Hepatocyte (in vitro differentiated cells): Measurements from ENCODE around the gene DAAM2. TPM values are rescaled to one million over a fixed set of nuclear protein-coding genes. Genes with fewer than 3 reads are reported as not detected.

Experiments
- DNase-seq: peaks from one replicate; pipeline ENCODE4 v3.0.0-alpha.2; 2016; ENCODE audit warnings: low spot score
- H2AFZ ChIP-seq: fragments of 200-600 bp; sonication (generic); 2 replicates; pipeline ENCODE4 v1.6.0; 2016; ENCODE audit warnings: antibody characterized with exemption, mild to moderate bottlenecking
- H3K27ac ChIP-seq: fragments of 200-600 bp; sonication (generic); 2 replicates; pipeline ENCODE4 v1.5.1; 2016; ENCODE audit warnings: mild to moderate bottlenecking
- H3K27me3 ChIP-seq: fragments of 200-600 bp; sonication (generic); 2 replicates; pipeline ENCODE4 v1.6.1; 2016
- H3K36me3 ChIP-seq: fragments of 200-600 bp; sonication (generic); replicated peaks from 2 replicates; pipeline ENCODE4 v1.5.1; 2016; ENCODE audit warnings: low read depth; ENCODE audit not compliant: insufficient read depth
- H3K4me1 ChIP-seq: fragments of 200-600 bp; sonication (generic); 2 replicates; pipeline ENCODE4 v1.5.1; 2016; ENCODE audit warnings: mild to moderate bottlenecking, moderate library complexity; ENCODE audit not compliant: insufficient read depth
- H3K4me2 ChIP-seq: fragments of 200-600 bp; sonication (generic); 2 replicates; pipeline ENCODE4 v1.6.0; 2016
- H3K4me3 ChIP-seq: fragments of 200-600 bp; sonication (generic); 2 replicates; pipeline ENCODE4 v1.5.1; 2016; ENCODE audit warnings: mild to moderate bottlenecking
- H3K79me2 ChIP-seq: fragments of 200-600 bp; sonication (generic); 2 replicates; pipeline ENCODE4 v1.6.0; 2017; ENCODE audit warnings: mild to moderate bottlenecking
- H3K9me2 ChIP-seq: fragments of 200-600 bp; sonication (generic); replicated peaks from 2 replicates; pipeline ENCODE4 v1.6.0; 2017; ENCODE audit warnings: mild to moderate bottlenecking; ENCODE audit not compliant: insufficient read depth
- H3K9me3 ChIP-seq: fragments of 200-600 bp; sonication (generic); 2 replicates; pipeline ENCODE4 v1.5.1; 2016; ENCODE audit warnings: low read depth, mild to moderate bottlenecking
- H4K20me1 ChIP-seq: fragments of 200-600 bp; sonication (generic); 2 replicates; pipeline ENCODE4 v1.6.0; 2016; ENCODE audit warnings: mild to moderate bottlenecking; ENCODE audit not compliant: insufficient read depth, poor library complexity, severe bottlenecking
- CTCF ChIP-seq: fragments of 200-600 bp; sonication (generic); IDR thresholded peaks from 2 replicates; pipeline ENCODE4 v1.5.1; 2016; ENCODE audit warnings: antibody characterized with exemption, mild to moderate bottlenecking; ENCODE audit not compliant: poor library complexity
- EZH2 ChIP-seq: fragments of 200-600 bp; sonication (generic); IDR thresholded peaks from 2 replicates; pipeline ENCODE4 v1.6.1; 2016; ENCODE audit warnings: antibody characterized with exemption, mild to moderate bottlenecking, borderline replicate concordance
- EZH2phosphoT487 ChIP-seq: fragments of 200-600 bp; sonication (generic); IDR thresholded peaks from one replicate; pipeline ENCODE4 v1.6.1; 2018; ENCODE audit warnings: antibody characterized with exemption, mild to moderate bottlenecking, low read depth, moderate library complexity; ENCODE audit not compliant: unreplicated experiment, severe bottlenecking
- WGBS: methylation state at CpG from one replicate; pipeline ENCODE4 v1.1.6; 2016; ENCODE audit warnings: low lambda C conversion rate; ENCODE audit errors: missing lambda C conversion rate; 5-methylcytosine and 5-hydroxymethylcytosine counted together
- polyA plus RNA-seq: library from polyadenylated mRNA; unstranded; fragments of >200 nt; fragmentation: Nextera tagmentation; extraction: Ambion mirVana; gene quantifications from 2 replicates; pipeline ENCODE4 v1.2.1, GENCODE V29; 2016
- total RNA-seq: library from RNA; depleted of rRNA; stranded (reverse); fragments of >200 nt; gene quantifications from 2 replicates; pipeline ENCODE4 v1.2.3, GENCODE V29; 2014

The DAAM2 gene
- total and polyA plus RNA-seq, 2 experiments from 2014 or later, result 11.7 to 15.1 TPM

- Histone ChIP-seq H2AFZ (no peak overlapping the region), H3K79me2 (no peaks in the 10 kb centered on the region), H3K9me3 (no peaks in the 10 kb centered on the region), H3K4me1 (no peaks in the 10 kb centered on the region), H3K4me3 (no peak overlapping the region), H3K4me2 (no peak overlapping the region), H3K27me3 (no peaks in the 10 kb centered on the region), H3K27ac (peak overlapping the region; percentile 27), H4K20me1 (no peaks in the 10 kb centered on the region), H3K36me3 (no peaks in the 10 kb centered on the region), H3K9me2 (no peaks in the 10 kb centered on the region)
- TF ChIP-seq CTCF, result no peak
- 71% methylated on average over 3 of the region's 3 CpGs for WGBS
- peak; percentile 25 for DNase-seq
Measured at GRCh38 chr6:39753725-39754045, 38.5 kb upstream of the DAAM2 start.

- Histone ChIP-seq H3K4me2 (no peak overlapping the region), H4K20me1 (no peaks in the 10 kb centered on the region), H3K27me3 (no peaks in the 10 kb centered on the region), H3K4me3 (no peak overlapping the region), H3K36me3 (no peaks in the 10 kb centered on the region), H3K9me2 (no peaks in the 10 kb centered on the region), H2AFZ (no peak overlapping the region), H3K27ac (no peak overlapping the region), H3K79me2 (no peaks in the 10 kb centered on the region), H3K9me3 (no peaks in the 10 kb centered on the region), H3K4me1 (no peaks in the 10 kb centered on the region)
- no peak for TF ChIP-seq EZH2
- no peak for TF ChIP-seq EZH2phosphoT487
- DNase-seq, result no peak
- 93% methylated on average over 5 of the region's 5 CpGs for WGBS
Measured at GRCh38 chr6:39754514-39755115, 37.6 kb upstream of the DAAM2 start.

- DNase-seq, result no peak
- H3K4me2 ChIP-seq, result no peak overlapping the region
- no peak overlapping the region for H2AFZ ChIP-seq
- no peaks in the 10 kb centered on the region for H3K9me3 ChIP-seq
- WGBS, result 72% methylated on average over 1 of the region's 1 CpG
- H3K36me3 ChIP-seq, result no peaks in the 10 kb centered on the region
- TF ChIP-seq CTCF, result no peak
- TF ChIP-seq EZH2phosphoT487, result no peak
- no peak for TF ChIP-seq EZH2
- no peak overlapping the region for H3K4me3 ChIP-seq
- H3K27ac ChIP-seq, result no peak overlapping the region
- no peaks in the 10 kb centered on the region for H3K9me2 ChIP-seq
- H3K27me3 ChIP-seq, result no peaks in the 10 kb centered on the region
- H3K79me2 ChIP-seq, result no peaks in the 10 kb centered on the region
- H3K4me1 ChIP-seq, result no peaks in the 10 kb centered on the region
- H4K20me1 ChIP-seq, result no peaks in the 10 kb centered on the region
Measured at GRCh38 chr6:39755231-39755630, 36.9 kb upstream of the DAAM2 start.

GRCh38 chr6:39756582-39756981 lies 35.6 kb upstream of the DAAM2 start:
- no peak overlapping the region for H2AFZ ChIP-seq
- H3K4me3 ChIP-seq, result no peak overlapping the region
- no peaks in the 10 kb centered on the region for H3K36me3 ChIP-seq
- WGBS, result 97% methylated on average over 2 of the region's 2 CpGs
- no peaks in the 10 kb centered on the region for H3K9me2 ChIP-seq
- no peak for TF ChIP-seq EZH2
- no peak for TF ChIP-seq EZH2phosphoT487
- no peak for TF ChIP-seq CTCF
- H3K27ac ChIP-seq, result no peak overlapping the region
- no peaks in the 10 kb centered on the region for H4K20me1 ChIP-seq
- H3K9me3 ChIP-seq, result no peaks in the 10 kb centered on the region
- H3K4me2 ChIP-seq, result no peak overlapping the region
- no peaks in the 10 kb centered on the region for H3K79me2 ChIP-seq
- no peak for DNase-seq
- no peaks in the 10 kb centered on the region for H3K4me1 ChIP-seq
- H3K27me3 ChIP-seq, result no peaks in the 10 kb centered on the region
